H1 (cell line): ENCODE data around the gene GFOD1. TPM values are rescaled to one million over a fixed set of nuclear protein-coding genes. Genes with fewer than 3 reads are reported as not detected.

ENCODE experiments used
- CTCF ChIA-PET: fragments of 300-600 bp; sonication (Branson Sonifier 250); formaldehyde crosslinking; loops from one replicate; lab custom pipeline; 2021; ENCODE audit not compliant: partially characterized antibody; lab: Charles Lee
- POLR2A ChIA-PET: fragments of 300-600 bp; sonication (Branson Sonifier 250); formaldehyde crosslinking; loops from one replicate; lab custom pipeline; 2021; ENCODE audit warnings: inconsistent platforms; ENCODE audit not compliant: partially characterized antibody; lab: Charles Lee
- DNase-seq, 2 experiments: peaks; one replicate each; pipeline versions ENCODE4 v3.0.0 to v3.0.0-alpha.2; 2010 to 2022; ENCODE audit warnings: low spot score in 2 of 2, low read depth in 1 of 2, mixed read lengths in 1 of 2
- FAIRE-seq: peaks from 2 replicates; lab custom pipeline; 2011; peaks lifted over from hg19 to GRCh38; lab: Jason Lieb, UNC
- H2AFZ ChIP-seq: 2 replicates; pipeline ENCODE4 v1.8.1; 2012; ENCODE audit warnings: low read length, inconsistent platforms
- H2AK5ac ChIP-seq: 2 replicates; pipeline ENCODE4 v1.6.1; 2013; ENCODE audit warnings: low read depth, low read length
- H2BK120ac ChIP-seq: replicated peaks from 2 replicates; pipeline ENCODE3; 2013; ENCODE audit warnings: low read depth, low read length, inconsistent platforms
- H2BK12ac ChIP-seq: 2 replicates; pipeline ENCODE4 v1.6.1; 2013; ENCODE audit warnings: low read depth, low read length
- H2BK15ac ChIP-seq: 2 replicates; pipeline ENCODE4 v1.6.1; 2013; ENCODE audit warnings: low read length
- H2BK20ac ChIP-seq: 2 replicates; pipeline ENCODE4 v1.6.1; 2013; ENCODE audit warnings: low read length
- H2BK5ac ChIP-seq: 2 replicates; pipeline ENCODE4 v1.6.1; 2013; ENCODE audit warnings: low read depth, low read length
- H3K14ac ChIP-seq: 2 replicates; pipeline ENCODE4 v1.6.1; 2013; ENCODE audit warnings: inconsistent platforms; ENCODE audit not compliant: insufficient read length
- H3K18ac ChIP-seq: 2 replicates; pipeline ENCODE4 v1.6.1; 2013; ENCODE audit warnings: low read length; ENCODE audit errors: extremely low read depth
- H3K23ac ChIP-seq: 2 replicates; pipeline ENCODE4 v1.6.1; 2013; ENCODE audit warnings: inconsistent platforms; ENCODE audit not compliant: insufficient read length
- H3K23me2 ChIP-seq: 2 replicates; pipeline ENCODE4 v1.6.1; 2013; ENCODE audit warnings: low read depth, low read length
- H3K27ac ChIP-seq: 2 replicates; pipeline ENCODE4 v1.6.1; 2011; ENCODE audit warnings: low read depth, low read length, inconsistent platforms
- H3K27me3 ChIP-seq, 4 experiments: replicated peaks in 1 of 4; 1 replicate in 1 of 4; 2 replicates in 3 of 4; pipeline versions ENCODE4 v1.6.1 to v1.8.1; 2011 to 2013; ENCODE audit warnings: low read length in 3 of 4, mild to moderate bottlenecking in 3 of 4, inconsistent platforms in 2 of 4, mixed read lengths in 2 of 4, moderate library complexity in 1 of 4; ENCODE audit not compliant: control insufficient read depth in 3 of 4, insufficient read depth in 3 of 4; ENCODE audit errors: extremely low read depth in 1 of 4
- H3K36me3 ChIP-seq, 4 experiments: 2 replicates each; pipeline versions ENCODE4 v1.6.1 to v1.8.1; 2011 to 2013; ENCODE audit warnings: mild to moderate bottlenecking in 4 of 4, low read length in 3 of 4, moderate library complexity in 2 of 4, control low read depth in 1 of 4, inconsistent platforms in 1 of 4; ENCODE audit not compliant: insufficient read depth in 4 of 4, control insufficient read depth in 2 of 4
- H3K4ac ChIP-seq: replicated peaks from 2 replicates; pipeline ENCODE3; 2013; ENCODE audit warnings: low read length, low read depth, mixed read lengths, inconsistent platforms; ENCODE audit not compliant: insufficient read length
- H3K4me1 ChIP-seq, 4 experiments: replicated peaks in 1 of 4; 1 replicate in 1 of 4; 2 replicates in 3 of 4; pipeline versions ENCODE4 v1.6.1 to v1.8.1; 2011 to 2013; ENCODE audit warnings: low read length in 3 of 4, inconsistent platforms in 2 of 4, mixed read lengths in 1 of 4; ENCODE audit not compliant: insufficient read depth in 4 of 4, control insufficient read depth in 3 of 4
- H3K4me2 ChIP-seq, 2 experiments: 2 replicates each; pipeline versions ENCODE4 v1.6.1 to v1.8.1; 2011 to 2013; ENCODE audit warnings: low read depth in 2 of 2, low read length in 2 of 2, control low read depth in 1 of 2, inconsistent platforms in 1 of 2, mild to moderate bottlenecking in 1 of 2; ENCODE audit not compliant: insufficient read depth in 1 of 2
- H3K4me3 ChIP-seq, 4 experiments: fragments of 200-600, 300-600 bp in 1 of 4; sonication (generic), shearing (Covaris generic), sonication (Bioruptor Twin) in 1 of 4; 2 replicates each; pipeline versions ENCODE4 v1.5.1 to v1.8.1; 2011 to 2016; ENCODE audit warnings: low read length in 4 of 4, low read depth in 3 of 4, control low read depth in 2 of 4, inconsistent platforms in 2 of 4, mild to moderate bottlenecking in 2 of 4, mixed read lengths in 1 of 4, moderate library complexity in 1 of 4; ENCODE audit not compliant: insufficient read depth in 2 of 4; ENCODE audit errors: extremely low read depth in 1 of 4
- H3K56ac ChIP-seq: replicated peaks from 2 replicates; pipeline ENCODE3; 2013; ENCODE audit warnings: low read depth, mild to moderate bottlenecking, mixed read lengths, low read length, inconsistent platforms; ENCODE audit not compliant: insufficient read length
- H3K79me1 ChIP-seq: 2 replicates; pipeline ENCODE4 v1.6.1; 2013; ENCODE audit warnings: low read depth, low read length, control low read depth
- H3K79me2 ChIP-seq, 2 experiments: 2 replicates each; pipeline versions ENCODE4 v1.6.1 to v1.8.1; 2012 to 2013; ENCODE audit warnings: low read length in 2 of 2, mild to moderate bottlenecking in 2 of 2, inconsistent platforms in 1 of 2; ENCODE audit not compliant: insufficient read depth in 2 of 2, control insufficient read depth in 1 of 2
- H3K9ac ChIP-seq, 4 experiments: replicated peaks in 1 of 4; 1 replicate in 1 of 4; 2 replicates in 3 of 4; pipeline versions ENCODE4 v1.6.1 to v1.8.1; 2011 to 2013; ENCODE audit warnings: low read depth in 3 of 4, low read length in 3 of 4, control low read depth in 2 of 4, mild to moderate bottlenecking in 2 of 4, moderate library complexity in 2 of 4, inconsistent platforms in 1 of 4; ENCODE audit errors: extremely low read depth in 1 of 4
- H3K9me3 ChIP-seq, 2 experiments: 2 replicates each; pipeline versions ENCODE4 v1.6.1 to v1.8.1; 2012 to 2013; ENCODE audit warnings: mild to moderate bottlenecking in 2 of 2, moderate library complexity in 2 of 2, control low read depth in 1 of 2, inconsistent platforms in 1 of 2, low read depth in 1 of 2, low read length in 1 of 2, mixed read lengths in 1 of 2; ENCODE audit not compliant: insufficient read depth in 2 of 2
- H4K20me1 ChIP-seq, 2 experiments: replicated peaks in 1 of 2; 2 replicates each; pipeline versions ENCODE3 to v1.8.1; 2011 to 2013; ENCODE audit warnings: inconsistent platforms in 2 of 2, low read length in 2 of 2, mild to moderate bottlenecking in 1 of 2; ENCODE audit not compliant: insufficient read depth in 2 of 2, control insufficient read depth in 1 of 2
- H4K5ac ChIP-seq: 2 replicates; pipeline ENCODE4 v1.6.1; 2013; ENCODE audit warnings: low read length, low read depth, mixed read lengths, inconsistent platforms; ENCODE audit not compliant: insufficient read length
- H4K8ac ChIP-seq: 2 replicates; pipeline ENCODE4 v1.8.0; 2013; ENCODE audit warnings: mild to moderate bottlenecking, moderate library complexity, low read length, inconsistent platforms; ENCODE audit not compliant: insufficient read depth; ENCODE audit errors: extremely low read depth
- H4K91ac ChIP-seq: replicated peaks from 2 replicates; pipeline ENCODE3; 2013; ENCODE audit warnings: low read length, mixed read lengths, inconsistent platforms; ENCODE audit not compliant: insufficient read length
- ASH2L ChIP-seq: fragments of 200-600, 300-600 bp; sonication (generic); IDR thresholded peaks from one replicate; pipeline ENCODE4 v1.7.1; 2017; ENCODE audit warnings: low read length
- HDAC2 ChIP-seq, 2 experiments: fragments of 300-600 bp in 1 of 2; sonication (generic) in 1 of 2; IDR thresholded peaks; 2 replicates each; pipeline ENCODE4 v1.6.1; 2011 to 2012; ENCODE audit warnings: low read depth in 2 of 2, low read length in 2 of 2, mild to moderate bottlenecking in 2 of 2, moderate library complexity in 2 of 2, borderline replicate concordance in 1 of 2, inconsistent platforms in 1 of 2
- JUND ChIP-seq: IDR thresholded peaks from 2 replicates; pipeline ENCODE4 v1.6.1; 2011; ENCODE audit warnings: mild to moderate bottlenecking, improper control_type of control experiment, low read length
- POLR2AphosphoS5 ChIP-seq: IDR thresholded peaks from 2 replicates; pipeline ENCODE4 v1.6.1; 2011; ENCODE audit warnings: low read depth, low read length
- SIRT6 ChIP-seq: IDR thresholded peaks from one replicate; pipeline ENCODE4 v1.7.1; 2012; ENCODE audit warnings: low read length, inconsistent platforms
- SP2 ChIP-seq: IDR thresholded peaks from 2 replicates; pipeline ENCODE4 v1.6.1; 2012; ENCODE audit warnings: mild to moderate bottlenecking, low read length, inconsistent platforms
- TBP ChIP-seq: IDR thresholded peaks from 2 replicates; pipeline ENCODE4 v1.6.1; 2011; ENCODE audit warnings: low read depth, low read length, improper control_type of control experiment
- TCF12 ChIP-seq: IDR thresholded peaks from 2 replicates; pipeline ENCODE4 v1.6.1; 2011; ENCODE audit warnings: low read depth, mild to moderate bottlenecking, low read length
- YY1 ChIP-seq: IDR thresholded peaks from 2 replicates; pipeline ENCODE4 v1.6.1; 2011; ENCODE audit warnings: low read depth, mild to moderate bottlenecking, low read length
- WGBS, 2 experiments: shearing (Covaris generic) in 1 of 2; methylation state at CpG; one replicate each; pipeline versions ENCODE4 v1.1.6 to v1.1.7; 2013 to 2015; ENCODE audit warnings: low lambda C conversion rate in 2 of 2, mixed read lengths in 2 of 2, inconsistent platforms in 1 of 2, low coverage in 1 of 2, missing lambda C conversion rate in 1 of 2; ENCODE audit not compliant: insufficient replicate concordance in 2 of 2, insufficient coverage in 1 of 2, insufficient read length in 1 of 2; ENCODE audit errors: extremely low coverage in 1 of 2, missing lambda C conversion rate in 1 of 2; 5-methylcytosine and 5-hydroxymethylcytosine counted together
- polyA plus RNA-seq, 7 experiments: library from polyadenylated mRNA; depleted of rRNA in 3 of 7; stranded (reverse) in 5 of 7; unstranded in 2 of 7; fragments of >200 nt in 5 of 7; fragments of 200-250 nt in 2 of 7; gene quantifications; 1 replicate in 5 of 7; 2 replicates in 1 of 7; 4 replicates in 1 of 7; pipeline versions ENCODE4 v1.2.1 to v1.2.3, GENCODE V29; 2011 to 2013; ENCODE audit warnings: missing spikeins in 2 of 7, mixed read lengths in 2 of 7
- total RNA-seq: library from RNA; stranded (reverse); fragmentation: NEBNext Ultra II Directional; extraction: Animal tissue kit (Norgen Biotek cat#: 25700); gene quantifications from 2 replicates; pipeline ENCODE4 v1.2.1, GENCODE V29; 2021
- TF ChIP-seq, protein P1 (sequence below): IDR thresholded peaks from 2 replicates; pipeline ENCODE4 v1.6.1; 2012; ENCODE audit warnings: low read length, inconsistent platforms

GFOD1 gene
- total and polyA plus RNA-seq, 2 of the 8 experiments (the other 6 are each of a cell fraction or from before 2014, with no cell fraction given): 2.5 to 8.8 TPM

- no peak overlapping the region for H4K5ac ChIP-seq
- H3K27me3 ChIP-seq: no peaks in the 10 kb centered on the region
- H2BK5ac ChIP-seq: peak overlapping the region; percentile 66; the same call in 1 of the 2 replicates
- H4K8ac ChIP-seq: peak overlapping the region; percentile 4; the same call in 1 of the 2 replicates
- H3K4ac ChIP-seq: no peak overlapping the region
- H2BK20ac ChIP-seq: peak overlapping the region; percentile 95
- no peaks in the 10 kb centered on the region for H4K20me1 ChIP-seq
- peaks cover 0 to 4% of the 10 kb centered on the region in 2 experiments; a peak in 1 of 4 replicates for H3K79me2 ChIP-seq
- H3K18ac ChIP-seq: 0 out of 2 replicates have a peak overlapping the region, but pooled peaks have one; percentile 71
- H3K9me3 ChIP-seq: no peaks in the 10 kb centered on the region
- H3K4me2 ChIP-seq: no peak overlapping the region
- ChIA-PET CTCF (interaction anchor here (0.9 to 4.1 kb wide), 7 partner anchors 9 to 76 kb away, joined by 3 to 12 read pairs (median 4); no protein-coding TSS in a partner anchor), POLR2A (no interaction called here)
- peak overlapping the region; percentile 25 for H2BK120ac ChIP-seq
- no peaks in the 10 kb centered on the region; the same call in 1 of the 2 replicates for H3K79me1 ChIP-seq
- no peaks in the 10 kb centered on the region for H3K36me3 ChIP-seq
- no peak overlapping the region for H2AFZ ChIP-seq
- H3K23ac ChIP-seq: no peak overlapping the region
- H4K91ac ChIP-seq: peak overlapping the region; percentile 50
- H2BK12ac ChIP-seq: peak overlapping the region; percentile 85
- peak overlapping the region; percentile 97 for H2BK15ac ChIP-seq
- H2AK5ac ChIP-seq: peak overlapping the region; percentile 97
- no peak overlapping the region for H3K56ac ChIP-seq
- no peak overlapping the region for H3K27ac ChIP-seq
- no peak overlapping the region for H3K14ac ChIP-seq
- no peak overlapping the region for H3K9ac ChIP-seq
- FAIRE-seq (no peak), DNase-seq (no peak)
- H3K4me1 ChIP-seq: peaks cover 22 to 41% (median 24%) of the 10 kb centered on the region in 4 experiments
- 89% methylated on average over 22 of the region's 22 CpGs; no CpG with 5 or more reads in 1 of the 2 experiments for WGBS, 2 experiments
- no peaks in the 10 kb centered on the region for H3K23me2 ChIP-seq
- H3K4me3 ChIP-seq: no peak overlapping the region
- TF ChIP-seq JUND (no peak), HDAC2 (IDR thresholded peaks at IDR 0.05; ENCODE audit: borderline replicate concordance in 1 of 2, low read depth in 2 of 2, low read length in 2 of 2) (no peak), TBP (no peak), SIRT6 (no peak), TCF12 (no peak), SP2 (no peak), YY1 (no peak), POLR2AphosphoS5 (no peak), ASH2L (no peak)
- TF ChIP-seq, protein P1, sequence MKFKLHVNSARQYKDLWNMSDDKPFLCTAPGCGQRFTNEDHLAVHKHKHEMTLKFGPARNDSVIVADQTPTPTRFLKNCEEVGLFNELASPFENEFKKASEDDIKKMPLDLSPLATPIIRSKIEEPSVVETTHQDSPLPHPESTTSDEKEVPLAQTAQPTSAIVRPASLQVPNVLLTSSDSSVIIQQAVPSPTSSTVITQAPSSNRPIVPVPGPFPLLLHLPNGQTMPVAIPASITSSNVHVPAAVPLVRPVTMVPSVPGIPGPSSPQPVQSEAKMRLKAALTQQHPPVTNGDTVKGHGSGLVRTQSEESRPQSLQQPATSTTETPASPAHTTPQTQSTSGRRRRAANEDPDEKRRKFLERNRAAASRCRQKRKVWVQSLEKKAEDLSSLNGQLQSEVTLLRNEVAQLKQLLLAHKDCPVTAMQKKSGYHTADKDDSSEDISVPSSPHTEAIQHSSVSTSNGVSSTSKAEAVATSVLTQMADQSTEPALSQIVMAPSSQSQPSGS: no peak
Observed at GRCh38 chr6:13425943-13426931, 61.2 kb downstream of the GFOD1 start.
